NK-92 (cell line): ENCODE results near the gene KRTAP5-10.
"Not testable (repeated sequence)": the region's sequence is repeated elsewhere in the genome, so short reads cannot be mapped to it uniquely, and the experiment has no call there.

ENCODE experiments used
- DNase-seq: peaks from one replicate; lab custom pipeline; 2025; ENCODE audit not compliant: unreplicated experiment; lab: John Stamatoyannopoulos, UW

KRTAP5-10 gene, protein sequence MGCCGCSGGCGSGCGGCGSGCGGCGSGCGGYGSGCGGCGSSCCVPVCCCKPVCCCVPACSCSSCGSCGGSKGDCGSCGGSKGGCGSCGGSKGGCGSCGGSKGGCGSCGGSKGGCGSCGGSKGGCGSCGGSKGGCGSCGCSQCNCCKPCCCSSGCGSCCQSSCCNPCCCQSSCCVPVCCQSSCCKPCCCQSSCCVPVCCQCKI

DNA sequence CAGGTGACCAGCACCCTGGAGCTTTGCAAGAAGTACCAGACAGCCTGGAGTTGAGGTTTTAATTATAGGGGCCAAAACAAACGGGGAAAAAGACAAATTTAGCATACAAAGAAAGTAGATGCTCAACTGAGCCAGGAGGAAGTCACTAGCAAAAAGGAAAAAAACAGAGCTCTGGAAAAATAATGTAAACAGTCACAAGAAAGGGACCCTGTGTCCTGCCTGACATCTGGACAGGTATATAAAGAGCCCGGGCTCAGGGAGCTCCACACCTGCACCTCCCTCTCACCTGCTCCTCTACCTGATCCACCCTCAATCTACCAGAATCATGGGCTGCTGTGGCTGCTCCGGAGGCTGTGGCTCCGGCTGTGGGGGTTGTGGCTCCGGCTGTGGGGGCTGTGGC lies at the start of gene KRTAP5-10:
Gene KRTAP5-10 (plus strand): TSS at position 301 of the 400 bp plus-strand sequence. CDS start 25 bp downstream, at position 326.
- DNase-seq, result no peak

DNA sequence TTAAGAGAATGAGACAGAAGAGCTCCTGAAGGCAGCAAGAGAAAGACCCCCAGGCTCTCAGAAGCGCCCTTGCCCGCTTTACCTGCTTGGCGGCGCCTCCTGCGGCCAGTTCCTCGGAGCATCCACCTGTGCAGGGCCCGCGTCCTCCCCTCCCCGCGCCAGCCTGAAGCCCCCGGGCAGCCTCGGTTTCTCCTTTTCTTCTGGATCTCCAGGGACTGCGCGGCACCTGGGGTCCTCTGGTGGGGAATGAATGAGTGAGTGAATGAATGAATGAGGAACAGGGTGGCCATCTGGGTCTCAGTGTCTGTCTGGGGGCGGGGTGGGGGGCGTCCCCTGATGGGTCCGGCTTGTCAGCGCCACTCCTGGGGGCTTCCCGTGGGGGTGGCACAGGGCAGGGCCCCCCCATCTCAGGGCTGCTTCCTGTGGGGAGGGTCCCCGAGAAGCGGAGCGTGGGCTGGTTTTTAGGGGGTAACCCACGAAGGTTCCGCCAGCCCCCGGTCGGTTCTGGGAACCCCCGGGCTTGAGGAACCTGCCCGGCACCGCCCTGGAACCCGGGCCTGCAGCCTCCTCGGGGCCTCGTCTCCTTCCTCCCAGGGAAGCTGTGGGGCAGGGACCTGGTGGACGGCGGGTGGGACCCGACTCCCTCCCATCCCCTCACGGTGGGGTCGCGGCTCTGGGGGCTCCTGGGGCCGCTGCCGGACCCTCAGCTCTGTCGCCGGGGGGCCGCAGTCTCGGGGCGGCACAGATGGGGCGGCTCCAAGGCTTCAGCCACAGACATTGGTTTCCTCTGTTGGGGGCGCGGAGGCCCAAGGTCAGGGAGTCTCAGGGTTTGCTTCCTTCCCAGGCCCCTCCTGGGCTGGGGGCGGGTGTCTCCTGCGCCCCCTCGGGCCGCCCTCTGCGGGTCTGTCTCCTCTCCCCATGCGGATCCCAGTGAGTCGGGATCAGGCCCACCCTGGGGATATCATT lies 46.6 kb upstream of the KRTAP5-10 start:
- no peak for DNase-seq

DNA sequence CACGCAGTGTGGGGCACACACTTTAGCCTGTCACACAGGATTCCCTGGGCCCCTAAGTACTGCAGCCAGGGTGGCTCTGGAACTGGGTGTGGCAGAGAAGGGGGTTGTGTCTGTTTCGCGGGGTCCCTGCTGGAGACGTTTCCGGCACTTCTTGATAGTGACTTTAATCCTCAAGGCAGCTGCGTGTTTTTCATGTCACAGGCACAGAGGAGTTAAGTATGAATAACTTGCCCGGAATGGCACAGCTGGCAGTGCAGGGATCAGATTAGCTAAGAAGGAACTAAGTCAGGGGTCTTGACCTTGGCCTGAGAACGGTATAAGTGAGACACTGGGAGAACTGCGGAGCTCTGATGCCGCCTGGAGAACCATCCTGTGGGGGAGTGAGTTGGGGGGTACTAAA lies 45.8 kb upstream of the KRTAP5-10 start:
- no peak for DNase-seq

DNA sequence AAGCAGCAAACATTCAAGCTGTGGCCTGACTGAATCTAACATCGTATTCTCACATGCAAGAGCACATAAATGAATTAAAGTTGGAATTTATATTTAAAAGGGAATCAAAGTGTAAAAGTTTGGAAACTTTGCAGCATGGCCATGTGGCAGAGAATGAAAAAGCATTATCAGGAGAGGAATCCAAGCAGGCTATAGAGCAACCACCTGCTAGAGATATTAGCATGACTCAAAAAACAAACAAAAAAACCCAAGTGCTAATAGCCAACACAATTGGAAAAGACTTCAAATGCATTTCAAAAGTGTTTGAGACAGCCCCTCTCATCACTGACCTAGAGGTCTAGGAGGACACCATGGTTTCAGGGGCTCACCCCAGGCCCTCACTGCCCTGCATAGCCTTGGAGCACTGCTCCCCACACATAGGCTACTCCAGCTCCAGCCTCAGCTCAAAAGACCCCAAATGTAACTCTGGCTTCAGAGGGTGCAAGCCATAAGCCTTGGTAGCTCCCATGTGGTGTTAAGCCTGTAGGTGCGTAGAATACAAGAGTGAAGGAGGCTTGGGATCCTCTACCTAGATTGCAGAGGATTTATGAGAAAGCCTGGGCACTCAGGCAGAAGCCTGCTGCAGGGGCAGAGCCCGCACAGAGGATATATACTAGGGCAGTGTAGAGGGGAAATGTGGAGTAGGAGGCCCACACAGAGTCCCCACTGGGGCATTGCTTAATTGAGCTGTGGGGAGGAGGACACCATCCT lies 40.0 kb upstream of the KRTAP5-10 start:
- no peak for DNase-seq

DNA sequence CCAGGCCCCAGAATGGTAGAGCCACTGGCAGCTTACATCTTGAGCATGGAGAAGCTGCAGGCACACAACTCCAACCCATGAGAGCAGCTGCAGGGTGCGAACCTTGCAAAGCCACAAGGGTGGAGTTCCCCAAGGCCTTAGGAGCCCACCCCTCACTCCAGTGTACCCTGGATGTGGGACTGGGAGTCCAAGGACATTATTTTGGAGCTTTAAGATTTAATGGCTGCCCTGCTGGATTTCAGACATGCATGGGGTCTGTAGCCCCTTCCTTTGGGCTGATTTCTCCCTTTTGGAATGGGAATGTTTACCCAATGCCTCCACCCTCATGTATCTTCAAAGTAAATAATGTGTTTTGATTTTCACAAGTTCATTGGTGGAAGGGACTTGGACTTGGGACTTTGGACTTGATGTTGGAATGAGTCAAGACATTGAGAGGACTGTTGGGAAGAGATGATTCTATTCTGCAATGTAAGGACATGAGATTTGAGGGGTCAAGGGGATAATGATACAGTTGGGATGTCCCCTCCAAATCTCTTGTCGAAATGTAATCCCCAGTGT lies 39.3 kb upstream of the KRTAP5-10 start:
- DNase-seq, result no peak

DNA sequence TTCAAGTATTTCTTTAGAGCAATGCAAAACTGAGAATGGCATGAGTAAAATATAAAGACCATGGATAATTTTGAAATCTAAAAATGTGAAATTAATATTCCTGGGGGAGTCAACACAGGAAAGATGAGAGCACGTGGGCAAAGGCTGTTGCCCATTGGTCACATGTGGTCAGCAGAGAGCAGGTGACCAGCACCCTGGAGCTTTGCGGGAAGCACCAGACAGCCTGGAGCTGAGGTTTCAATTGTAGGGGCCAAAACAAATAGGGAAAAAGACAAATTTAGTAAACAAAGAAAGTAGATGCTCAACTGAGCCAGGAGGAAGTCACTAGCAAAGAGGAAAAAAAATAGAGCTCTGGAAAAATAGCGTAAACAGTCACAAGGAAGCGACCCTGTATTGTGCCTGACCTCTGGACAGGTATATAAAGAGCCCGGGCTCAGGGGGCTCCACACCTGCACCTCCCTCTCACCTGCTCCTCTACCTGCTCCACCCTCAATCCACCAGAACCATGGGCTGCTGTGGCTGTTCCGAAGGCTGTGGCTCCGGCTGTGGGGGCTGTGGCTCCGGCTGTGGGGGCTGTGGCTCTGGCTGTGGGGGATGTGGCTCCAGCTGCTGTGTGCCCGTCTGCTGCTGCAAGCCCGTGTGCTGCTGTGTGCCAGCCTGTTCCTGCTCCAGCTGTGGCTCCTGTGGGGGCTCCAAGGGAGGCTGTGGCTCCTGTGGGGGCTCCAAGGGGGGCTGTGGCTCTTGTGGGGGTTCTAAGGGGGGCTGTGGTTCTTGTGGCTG lies 38.4 kb upstream of the KRTAP5-10 start, which contains the start of gene KRTAP5-7:
Gene KRTAP5-7 (plus strand): TSS at position 472 of the 780 bp plus-strand sequence. CDS start 34 bp downstream, at position 506.
- not testable (repeated sequence) for DNase-seq

DNA sequence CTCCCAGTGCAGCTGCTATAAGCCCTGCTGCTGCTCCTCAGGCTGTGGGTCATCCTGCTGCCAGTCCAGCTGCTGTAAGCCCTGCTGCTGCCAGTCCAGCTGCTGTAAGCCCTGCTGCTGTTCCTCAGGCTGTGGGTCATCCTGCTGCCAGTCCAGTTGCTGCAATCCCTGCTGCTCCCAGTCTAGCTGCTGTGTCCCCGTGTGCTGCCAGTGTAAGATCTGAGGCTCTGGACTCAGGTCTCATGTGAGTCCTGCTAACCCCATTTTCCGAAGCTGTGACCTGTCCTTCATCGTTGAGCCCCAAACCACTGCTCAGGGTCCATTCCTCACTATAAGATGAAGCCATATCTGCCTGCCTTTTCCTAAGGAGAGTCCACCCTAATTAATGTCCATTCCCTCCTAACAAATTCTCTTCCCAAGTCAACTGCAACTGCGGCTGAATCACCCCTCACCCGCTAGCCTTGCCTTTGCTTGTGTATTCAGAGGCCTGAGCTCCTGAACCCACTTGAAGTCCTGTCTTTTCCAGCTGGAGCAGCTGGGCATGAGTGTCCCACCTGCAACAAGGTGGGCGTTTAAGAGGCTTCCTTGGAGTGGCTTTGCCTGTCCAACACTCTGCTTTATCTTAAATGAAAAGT lies 37.7 kb upstream of the KRTAP5-10 start:
- DNase-seq, result no peak

DNA sequence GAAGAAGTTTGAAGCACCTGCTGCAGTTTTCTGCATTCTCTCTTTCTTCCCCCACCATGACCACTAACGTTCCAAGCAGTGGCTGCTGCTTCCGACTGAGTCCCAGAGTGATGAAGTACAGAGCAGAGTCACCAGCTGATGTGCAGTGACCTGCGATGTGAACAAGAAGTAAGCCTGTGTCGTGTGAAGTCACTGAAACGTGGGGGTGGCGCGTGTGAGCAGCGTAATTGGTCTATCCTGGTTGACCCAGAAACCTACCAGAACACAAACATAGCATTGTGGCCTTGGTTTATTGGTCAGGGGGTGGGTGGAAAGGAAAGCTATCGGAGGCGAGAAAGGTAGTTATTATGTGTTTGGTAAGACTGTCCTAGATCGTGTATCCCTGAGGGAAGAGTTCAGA lies 34.8 kb upstream of the KRTAP5-10 start:
- no peak for DNase-seq

DNA sequence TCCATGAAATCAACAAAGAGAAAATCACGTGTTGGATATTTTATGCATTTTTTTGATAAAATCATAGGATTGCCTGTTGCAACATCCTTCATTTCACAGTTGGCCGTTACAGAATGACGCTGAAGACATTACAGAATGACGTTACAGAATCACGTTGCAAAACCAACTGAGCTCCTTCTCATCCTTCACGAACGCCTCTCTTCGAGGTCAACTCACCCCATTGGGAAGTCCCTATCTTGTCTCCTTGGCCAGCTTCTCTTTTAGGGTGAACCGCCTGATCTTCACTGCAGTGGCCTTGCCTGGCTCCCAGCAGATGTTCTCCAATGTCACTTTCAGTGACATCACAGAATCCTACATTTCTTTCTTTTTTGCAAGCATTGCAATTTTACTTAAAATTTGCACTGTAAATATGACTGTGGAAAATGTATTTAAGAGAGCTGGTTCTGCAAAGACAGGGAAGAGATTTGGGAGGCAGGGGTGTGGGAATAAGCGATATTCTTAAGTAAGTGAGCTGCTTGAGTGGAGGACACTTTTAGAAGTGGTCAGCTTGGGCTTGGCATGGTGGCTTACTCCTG lies 33.2 kb upstream of the KRTAP5-10 start:
- no peak for DNase-seq

DNA sequence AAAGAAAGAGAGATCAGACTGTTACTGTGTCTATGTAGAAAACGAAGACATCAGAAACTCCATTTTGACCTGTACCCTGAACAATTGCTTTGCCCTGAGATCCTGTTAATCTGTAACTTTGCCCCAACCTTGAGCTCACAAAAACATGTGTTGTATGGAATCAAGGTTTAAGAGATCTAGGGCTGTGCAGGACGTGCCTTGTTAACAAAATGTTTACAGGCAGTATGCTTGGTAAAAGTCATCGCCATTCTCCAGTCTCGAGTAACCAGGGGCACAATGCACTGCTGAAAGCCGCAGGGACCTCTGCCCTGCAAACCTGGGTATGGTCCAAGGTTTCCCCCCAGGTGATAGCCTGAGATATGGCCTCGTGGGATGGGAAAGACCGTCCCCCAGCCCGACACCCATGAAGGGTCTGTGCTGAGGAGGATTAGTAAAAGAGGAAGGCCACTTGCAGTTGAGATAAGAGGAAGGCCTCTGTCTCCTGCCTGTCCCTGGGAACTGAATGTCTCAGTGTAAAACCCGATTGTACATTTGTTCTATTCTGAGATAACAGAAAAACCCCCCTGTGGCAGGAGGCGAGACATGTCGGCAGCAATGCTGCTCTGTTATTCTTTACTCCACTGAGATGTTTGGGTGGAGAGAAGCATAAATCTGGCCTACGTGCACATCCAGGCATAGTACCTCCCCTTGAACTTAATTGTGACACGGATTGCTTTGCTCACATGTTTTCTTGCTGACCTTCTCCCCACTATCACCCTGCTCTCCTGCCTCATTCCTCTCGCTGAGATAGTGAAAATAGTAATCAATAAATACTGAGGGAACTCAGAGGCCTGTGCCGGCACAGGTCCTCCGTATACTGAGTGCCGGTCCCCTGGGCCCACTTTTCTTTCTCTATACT lies 30.4 kb upstream of the KRTAP5-10 start:
- not testable (repeated sequence) for DNase-seq

DNA sequence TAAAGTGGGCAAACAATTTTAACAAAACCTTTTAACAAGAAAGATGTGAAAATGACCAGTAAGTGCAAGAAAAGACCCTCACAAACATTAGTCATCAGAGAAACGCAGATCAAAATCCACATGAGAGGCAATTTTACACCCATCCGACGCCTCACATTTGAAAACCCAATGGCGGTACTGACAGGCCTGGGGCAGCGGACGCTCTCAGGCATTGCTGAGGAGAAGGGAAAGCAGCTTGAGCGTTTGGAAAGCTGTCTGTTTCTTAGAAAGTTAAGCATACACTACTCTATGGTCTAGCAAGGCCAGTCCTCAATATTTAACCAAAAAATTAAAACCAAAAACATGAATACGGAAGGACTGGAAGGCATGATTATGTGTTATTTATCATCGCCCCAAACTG lies 29.5 kb upstream of the KRTAP5-10 start:
- no peak for DNase-seq

DNA sequence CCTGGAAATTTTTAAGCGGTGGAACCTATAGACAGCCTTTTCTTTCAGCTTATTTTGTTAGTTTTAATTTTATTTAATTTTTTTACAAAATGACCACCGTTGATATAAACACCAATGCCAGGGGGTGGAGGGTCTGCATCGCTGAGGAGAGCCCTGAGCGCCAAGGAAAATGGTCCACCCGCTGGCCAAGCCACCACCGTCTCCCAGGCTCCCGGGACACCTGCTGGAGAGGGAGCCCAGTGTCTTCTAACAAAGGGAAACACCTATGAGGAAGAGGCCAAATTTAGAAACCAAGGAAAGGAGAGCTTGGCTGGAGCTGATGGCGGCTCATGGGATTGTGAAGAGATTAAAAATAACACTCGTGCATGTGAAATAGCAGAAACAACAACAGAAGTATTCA lies 27.8 kb upstream of the KRTAP5-10 start:
- no peak for DNase-seq

DNA sequence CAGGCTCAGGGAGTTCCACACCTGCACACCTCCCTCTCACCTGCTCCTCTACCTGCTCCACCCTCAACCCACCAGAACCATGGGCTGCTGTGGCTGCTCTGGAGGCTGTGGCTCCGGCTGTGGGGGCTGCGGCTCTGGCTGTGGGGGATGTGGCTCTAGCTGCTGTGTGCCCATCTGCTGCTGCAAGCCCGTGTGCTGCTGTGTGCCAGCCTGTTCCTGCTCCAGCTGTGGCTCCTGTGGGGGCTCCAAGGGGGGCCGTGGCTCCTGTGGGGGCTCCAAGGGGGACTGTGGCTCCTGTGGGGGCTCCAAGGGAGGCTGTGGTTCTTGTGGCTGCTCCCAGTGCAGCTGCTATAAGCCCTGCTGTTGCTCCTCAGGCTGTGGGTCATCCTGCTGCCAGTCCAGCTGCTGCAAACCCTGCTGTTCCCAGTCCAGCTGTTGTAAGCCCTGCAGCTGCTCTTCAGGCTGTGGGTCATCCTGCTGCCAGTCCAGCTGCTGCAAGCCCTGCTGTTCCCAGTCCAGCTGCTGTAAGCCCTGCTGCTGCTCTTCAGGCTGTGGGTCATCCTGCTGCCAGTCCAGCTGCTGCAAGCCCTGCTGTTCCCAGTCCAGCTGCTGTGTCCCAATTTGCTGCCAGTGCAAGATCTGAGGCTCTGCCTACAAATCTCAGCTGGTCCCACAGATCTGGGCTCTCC lies 27.2 kb upstream of the KRTAP5-10 start, which contains the start of gene KRTAP5-8:
Gene KRTAP5-8 (plus strand): TSS at position 49 of the 689 bp plus-strand sequence. CDS start 31 bp downstream, at position 80.
- DNase-seq, result not testable (repeated sequence)

DNA sequence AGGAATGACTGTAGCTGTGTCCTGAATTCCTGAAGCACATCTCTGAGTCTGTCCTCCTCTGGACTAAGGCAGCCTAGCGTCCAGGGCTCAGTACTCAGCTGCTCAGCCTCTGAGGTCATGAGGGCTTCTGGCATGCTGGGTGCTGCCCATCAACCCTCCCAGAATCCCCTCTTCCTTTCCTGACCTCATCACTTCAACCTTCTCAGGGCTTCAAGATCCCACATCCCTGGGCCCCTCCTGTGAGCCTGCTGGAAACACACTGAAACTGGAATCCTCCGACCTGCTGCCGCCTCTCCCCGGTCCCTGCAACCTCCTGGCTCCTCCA lies 26.7 kb upstream of the KRTAP5-10 start:
- no peak for DNase-seq

DNA sequence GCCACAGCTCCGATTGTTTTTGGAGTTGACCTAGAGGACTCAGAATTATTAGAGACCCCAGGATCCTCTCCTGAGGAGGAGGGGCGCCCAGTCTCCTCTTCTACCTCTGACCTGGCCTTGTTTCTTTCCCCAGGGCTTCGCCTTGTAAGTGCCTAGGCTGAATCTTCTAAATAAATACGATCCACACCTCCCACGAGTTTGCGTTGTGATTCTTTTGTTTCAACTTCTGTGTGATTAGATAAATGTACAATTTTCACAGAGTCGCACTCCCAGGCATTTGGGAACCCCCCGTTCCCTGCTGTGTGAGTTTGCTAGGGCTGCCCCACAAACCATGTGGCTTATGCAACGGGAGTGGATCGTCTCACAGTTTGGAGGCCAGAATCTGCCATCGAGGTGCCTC lies 26.3 kb upstream of the KRTAP5-10 start:
- DNase-seq, result no peak

DNA sequence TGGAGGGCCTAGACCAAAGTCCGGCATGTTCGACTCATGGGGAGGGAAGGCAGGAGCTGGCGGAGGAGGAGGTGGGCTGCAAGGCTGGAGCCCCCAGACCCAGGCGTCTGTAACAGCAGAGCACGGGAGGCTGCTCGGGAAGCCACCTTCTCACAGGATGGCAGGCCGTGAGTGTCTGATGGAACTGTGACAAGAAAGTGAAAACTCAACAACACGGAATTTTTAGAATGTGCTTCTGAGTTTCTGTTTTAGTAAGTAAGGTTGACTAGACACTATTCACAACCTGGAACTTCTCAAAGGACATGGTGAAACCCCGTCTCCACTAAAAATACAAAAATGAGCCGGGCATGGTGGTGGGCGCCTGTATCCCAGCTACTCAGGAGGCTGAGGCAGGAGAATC lies 25.4 kb upstream of the KRTAP5-10 start:
- not testable (repeated sequence) for DNase-seq

DNA sequence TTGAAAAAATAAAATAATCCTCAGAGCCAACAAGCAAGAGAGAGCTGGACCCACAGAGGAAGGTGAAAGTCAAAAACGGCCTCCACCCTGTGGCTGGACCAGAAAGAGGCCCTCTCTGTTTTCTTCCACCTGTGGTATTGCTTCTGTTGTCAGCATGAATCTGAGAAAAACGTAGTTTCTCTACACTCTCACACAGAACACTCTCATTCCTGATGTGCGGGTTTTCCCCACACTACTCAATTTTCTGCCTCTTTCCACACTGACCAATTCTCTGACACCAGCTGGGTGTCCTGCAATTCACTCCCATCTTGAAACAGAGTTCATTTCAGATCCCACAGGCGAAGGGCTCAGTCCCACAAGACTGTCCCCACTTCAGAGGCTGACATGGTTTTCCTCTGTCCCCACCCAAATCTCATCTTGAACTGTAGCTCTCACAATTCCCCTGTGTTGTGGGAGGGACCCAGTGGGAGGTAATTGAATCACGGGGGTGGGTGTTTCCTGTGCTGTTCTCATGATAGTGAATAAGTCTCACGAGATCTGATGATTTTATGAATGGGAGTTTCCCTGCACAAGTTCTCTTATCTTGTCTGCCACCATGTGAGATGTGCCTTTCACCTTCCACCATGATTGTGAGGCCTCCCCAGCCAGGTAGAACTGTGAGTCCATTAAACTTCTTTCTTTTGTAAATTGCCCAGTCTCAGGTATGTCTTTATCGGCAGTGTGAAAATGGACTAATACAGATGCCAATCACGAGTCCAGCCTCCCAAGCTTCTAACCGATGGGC lies 24.6 kb upstream of the KRTAP5-10 start:
- DNase-seq, result not testable (repeated sequence)
